Metanephros (tissue), 1 donor: ENCODE measurements around the gene LRRC28. TPM values are rescaled to one million over a fixed set of nuclear protein-coding genes. Genes with fewer than 3 reads are reported as not detected.

Source experiments
- total RNA-seq: library from RNA; depleted of rRNA; stranded (reverse); fragments of >200 nt; gene quantifications from one replicate; pipeline ENCODE4 v1.2.3, GENCODE V29; 2014

LRRC28 gene
- 47.0 TPM for total RNA-seq

DNA sequence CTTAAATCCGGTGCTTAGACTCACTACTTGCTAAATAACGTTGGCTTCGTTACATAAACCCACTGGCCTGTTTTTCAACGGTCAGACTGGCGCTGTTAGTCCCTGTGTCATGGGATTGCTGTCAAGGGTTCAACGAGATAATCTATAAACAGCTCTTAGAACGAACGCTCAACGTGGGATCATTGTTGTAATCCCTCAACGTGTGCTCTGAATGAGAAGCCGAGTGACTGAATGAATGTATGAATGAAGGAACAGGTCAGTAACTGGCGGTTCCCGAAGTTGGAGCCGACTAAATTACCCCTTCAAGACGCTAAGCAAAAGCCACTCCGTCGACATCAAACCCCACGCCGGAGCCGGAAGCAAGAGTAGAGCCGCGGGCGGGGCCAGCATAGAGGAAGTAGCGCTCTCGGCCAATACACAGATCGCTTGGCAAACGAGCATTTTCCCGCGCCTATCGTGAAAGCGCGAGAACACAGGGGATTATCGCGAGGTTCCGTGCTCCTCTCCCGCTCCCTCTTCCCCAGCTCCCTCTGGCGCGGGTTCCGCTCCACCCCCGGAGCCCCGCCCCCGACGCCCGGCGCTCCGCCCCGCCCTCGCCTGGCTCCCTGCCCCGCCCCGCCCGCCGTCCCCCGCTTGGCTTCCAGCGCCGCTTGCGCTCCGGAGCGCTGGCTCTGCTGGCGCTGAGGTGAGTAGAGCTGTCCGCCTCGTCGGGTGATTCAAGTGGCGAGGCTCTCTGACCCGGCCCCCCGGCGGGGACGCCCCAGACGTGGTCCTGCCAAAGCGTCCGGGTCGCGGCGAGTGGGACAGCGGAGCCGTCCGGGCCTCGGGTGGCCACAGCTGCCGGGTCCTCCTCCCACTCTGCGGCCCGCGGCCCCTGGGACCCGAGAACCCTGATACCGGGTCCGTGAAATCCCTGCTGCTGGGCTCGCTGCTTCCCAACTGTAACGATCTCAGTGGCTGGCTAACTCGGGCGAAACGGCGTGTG lies at the start of gene LRRC28:
Gene LRRC28, plus strand, starts transcription at position 625 of the 985 bp plus-strand sequence. CDS start 4,477 bp downstream, outside the sequence.

GRCh38 chr15:99249270-99249841 lies 1.9 kb upstream of the LRRC28 start, which contains the start of gene TTC23:
TTC23 (minus strand) TSS chr15:99249581; CDS start chr15:99228712, 20,869 bp downstream.

Other genes with a start within 250 kb of the LRRC28 start
- gene PGPEP1L, start 243.7 kb upstream of the LRRC28 start, total RNA-seq: not detected
- 33.3 TPM for gene SYNM, start 146.4 kb upstream of the LRRC28 start, total RNA-seq
- 34.3 TPM for gene TTC23, start 1.9 kb upstream of the LRRC28 start, total RNA-seq